GM12872 (cell line): ENCODE results near the gene ANXA6.

Source experiments
- TF ChIP-seq, protein P1 (sequence below): IDR thresholded peaks from 3 replicates; pipeline ENCODE4 v1.5.1; 2011; ENCODE audit warnings: low read depth, mild to moderate bottlenecking, low read length, moderate library complexity; ENCODE audit not compliant: insufficient read depth

ANXA6 gene

DNA sequence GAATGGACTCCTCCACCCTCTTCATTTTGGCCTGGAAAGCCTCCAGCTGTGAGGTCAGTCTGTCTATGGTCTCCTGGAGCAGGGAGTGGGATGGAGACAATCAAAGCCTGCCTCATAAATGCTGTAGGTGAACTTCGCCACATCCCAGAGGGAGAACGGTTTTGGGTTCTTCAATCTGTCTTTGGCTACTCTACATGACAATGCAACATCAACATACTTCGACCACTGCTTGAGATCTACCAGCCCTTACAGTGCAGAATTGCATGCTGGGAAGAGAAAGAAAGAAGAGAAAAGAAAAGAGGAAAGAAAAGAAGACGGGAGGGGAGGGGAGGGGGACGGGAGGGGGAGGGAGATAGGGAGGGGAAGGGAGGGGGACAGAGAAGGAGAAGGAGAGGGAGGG is 28.5 kb upstream of the ANXA6 start:
- TF ChIP-seq, protein P1, sequence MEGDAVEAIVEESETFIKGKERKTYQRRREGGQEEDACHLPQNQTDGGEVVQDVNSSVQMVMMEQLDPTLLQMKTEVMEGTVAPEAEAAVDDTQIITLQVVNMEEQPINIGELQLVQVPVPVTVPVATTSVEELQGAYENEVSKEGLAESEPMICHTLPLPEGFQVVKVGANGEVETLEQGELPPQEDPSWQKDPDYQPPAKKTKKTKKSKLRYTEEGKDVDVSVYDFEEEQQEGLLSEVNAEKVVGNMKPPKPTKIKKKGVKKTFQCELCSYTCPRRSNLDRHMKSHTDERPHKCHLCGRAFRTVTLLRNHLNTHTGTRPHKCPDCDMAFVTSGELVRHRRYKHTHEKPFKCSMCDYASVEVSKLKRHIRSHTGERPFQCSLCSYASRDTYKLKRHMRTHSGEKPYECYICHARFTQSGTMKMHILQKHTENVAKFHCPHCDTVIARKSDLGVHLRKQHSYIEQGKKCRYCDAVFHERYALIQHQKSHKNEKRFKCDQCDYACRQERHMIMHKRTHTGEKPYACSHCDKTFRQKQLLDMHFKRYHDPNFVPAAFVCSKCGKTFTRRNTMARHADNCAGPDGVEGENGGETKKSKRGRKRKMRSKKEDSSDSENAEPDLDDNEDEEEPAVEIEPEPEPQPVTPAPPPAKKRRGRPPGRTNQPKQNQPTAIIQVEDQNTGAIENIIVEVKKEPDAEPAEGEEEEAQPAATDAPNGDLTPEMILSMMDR: no peak

DNA sequence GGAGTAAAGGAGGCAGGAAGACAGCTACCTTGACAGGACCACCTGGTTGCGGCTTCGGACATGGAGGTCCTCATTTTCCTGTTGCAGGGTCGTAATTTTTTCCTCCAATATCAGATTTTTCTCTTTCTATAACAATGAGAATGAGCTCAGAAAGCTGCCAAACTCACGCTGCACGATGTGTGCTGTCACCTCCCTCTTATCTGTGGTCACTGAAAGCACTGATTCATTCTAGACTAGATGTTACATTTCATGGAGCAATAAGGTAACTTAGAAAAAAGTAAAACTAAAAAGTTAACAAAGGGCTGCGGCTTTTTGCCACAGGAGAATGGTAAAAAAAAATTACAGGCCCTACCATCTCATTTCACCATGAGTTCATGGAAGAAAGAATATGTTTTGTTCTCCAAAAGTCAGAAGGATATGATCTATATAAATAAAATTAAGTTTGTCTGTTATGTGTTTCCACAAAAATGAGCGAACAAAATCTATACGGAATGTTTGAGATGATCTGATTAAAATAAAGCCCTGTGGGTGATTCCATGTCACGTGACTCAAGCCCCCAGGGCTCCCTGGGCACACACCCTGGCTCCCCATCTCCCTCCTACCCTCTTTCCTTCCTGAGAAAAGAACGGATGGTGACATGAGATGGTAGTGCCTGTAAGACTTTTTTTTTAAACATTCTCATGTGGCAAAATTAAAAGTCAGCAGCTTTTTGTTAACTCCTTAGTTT is 26.9 kb upstream of the ANXA6 start:
- TF ChIP-seq, protein P1: no peak

DNA sequence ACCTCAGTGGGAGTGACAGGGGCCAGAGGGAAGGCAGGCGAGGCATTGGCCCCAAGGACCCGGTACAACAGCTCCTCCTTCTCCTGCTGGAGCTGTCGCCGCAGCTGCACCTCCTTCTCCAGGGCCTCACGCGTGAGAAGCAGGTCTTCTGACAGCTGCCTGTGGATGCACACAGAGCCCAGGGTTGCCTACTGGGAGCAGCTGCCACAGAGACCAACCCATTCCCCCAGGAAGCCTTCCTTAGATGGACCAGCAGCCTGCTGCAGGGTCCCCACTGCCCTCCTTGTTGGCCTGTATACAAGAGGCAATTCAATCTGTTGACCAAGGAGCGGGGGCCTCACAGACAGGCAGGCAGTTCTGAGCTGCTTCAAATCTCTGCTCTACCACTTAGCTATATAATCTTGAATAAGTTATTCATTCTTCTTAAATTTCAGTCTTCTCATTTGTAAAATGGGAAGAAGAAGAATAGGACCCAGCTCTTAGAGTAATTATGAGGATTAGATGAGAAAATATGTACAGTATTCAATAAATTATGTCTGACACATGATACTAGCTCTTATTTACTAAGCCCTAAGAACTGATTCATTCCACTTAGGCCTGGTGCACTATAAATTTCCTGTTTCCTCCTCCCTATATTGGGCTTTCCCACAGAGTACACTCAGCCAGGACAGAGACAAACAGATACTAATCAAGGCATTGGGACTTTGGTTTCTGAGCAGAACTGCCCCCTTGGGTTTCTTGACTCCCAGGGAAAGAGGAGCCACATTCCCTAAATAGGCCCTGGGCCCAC is 26.1 kb upstream of the ANXA6 start:
- TF ChIP-seq, protein P1: no peak

DNA sequence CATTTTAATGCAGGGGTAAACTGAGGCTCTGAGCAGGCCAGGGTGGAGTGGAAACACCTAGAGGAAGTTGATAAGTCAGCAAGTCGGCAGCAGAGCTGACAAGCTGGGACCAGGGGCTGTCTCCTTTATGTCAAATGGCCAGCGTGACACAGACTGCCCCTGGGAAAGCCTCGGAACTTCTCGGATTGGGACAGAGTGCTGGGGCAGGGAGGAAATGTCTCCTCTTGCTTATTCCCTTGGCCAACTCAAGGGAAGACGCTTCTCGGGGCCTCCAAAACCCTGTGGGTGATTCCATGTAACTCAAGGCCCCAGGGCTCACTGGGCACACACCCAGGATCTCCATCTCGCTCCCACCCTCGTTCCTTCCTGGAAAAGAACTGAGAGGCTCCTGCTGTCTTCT is 25.4 kb upstream of the ANXA6 start:
- TF ChIP-seq, protein P1: no peak

DNA sequence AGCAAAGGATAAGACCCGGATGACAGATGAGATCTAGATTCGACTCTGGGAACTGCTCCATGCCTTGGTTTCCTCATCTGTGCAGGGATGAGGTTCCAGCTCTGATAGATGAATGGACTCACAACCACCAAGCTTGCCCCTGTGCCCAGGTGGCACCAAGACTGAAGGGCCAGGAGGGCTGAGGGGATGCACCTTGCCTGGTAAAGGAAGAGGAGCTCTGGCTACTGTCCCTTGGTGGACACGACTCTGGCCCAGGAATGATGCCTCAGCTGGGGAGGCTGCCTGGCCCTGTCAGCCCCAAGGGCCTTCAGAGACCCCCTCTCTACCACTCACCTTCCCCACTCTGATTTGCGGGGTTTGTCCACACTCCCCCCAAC is 24.9 kb upstream of the ANXA6 start:
- TF ChIP-seq, protein P1: no peak

DNA sequence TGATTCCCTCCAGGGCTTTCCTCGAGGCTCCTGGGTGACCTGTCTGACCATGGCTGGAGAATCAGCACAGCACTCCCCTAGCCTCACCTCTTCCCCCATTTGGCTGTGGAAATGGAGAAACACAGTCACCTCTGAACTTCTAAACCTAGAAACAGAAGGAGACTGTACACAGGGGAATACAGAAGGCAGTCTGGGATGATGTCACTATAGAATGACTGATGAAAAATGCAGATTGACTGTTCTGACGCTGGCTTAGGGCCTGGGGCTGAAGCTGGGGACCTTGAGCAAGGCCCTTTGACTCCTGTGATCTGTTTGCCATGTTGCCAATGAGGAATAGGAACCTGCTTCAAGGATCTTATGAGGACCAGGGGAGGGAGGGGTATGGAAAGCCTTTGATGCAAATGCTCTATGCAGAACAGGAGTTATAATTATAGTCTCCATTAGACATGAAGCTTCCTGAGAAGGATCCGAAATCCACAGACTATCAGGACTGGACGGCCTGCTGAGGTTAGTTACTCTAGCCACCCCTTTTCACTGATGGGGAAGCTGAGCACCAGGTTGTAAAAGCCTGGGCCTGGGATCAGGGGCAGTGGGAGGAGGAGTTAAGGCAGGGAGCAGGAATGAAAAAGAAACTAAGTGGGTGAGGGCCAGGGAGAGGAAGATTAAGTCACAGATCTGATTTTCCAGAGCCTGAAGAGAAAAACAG is 24.4 kb upstream of the ANXA6 start:
- TF ChIP-seq, protein P1: no peak

DNA sequence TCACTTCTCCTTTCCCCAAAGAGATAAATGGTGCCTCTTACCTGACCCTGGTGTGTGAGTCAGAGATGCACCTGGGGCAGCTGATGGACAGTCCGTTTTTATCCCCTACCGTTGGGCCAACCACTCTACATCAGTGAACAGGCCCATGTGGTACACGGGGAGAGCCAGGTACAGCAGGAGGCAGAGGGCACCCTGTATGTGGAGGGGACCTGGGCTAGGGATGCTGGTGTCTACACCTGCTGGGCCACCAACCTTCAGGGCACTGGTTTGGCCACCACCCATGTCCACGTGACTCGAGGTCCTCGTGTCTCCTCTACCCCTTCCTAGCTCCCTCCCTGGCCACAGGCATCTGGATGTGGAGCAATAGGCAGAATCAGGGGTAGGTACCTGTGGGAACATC is 22.7 kb upstream of the ANXA6 start:
- TF ChIP-seq, protein P1: no peak
